Stimulated activated naive B cell treated with anti-CD40 and anti-IgM and Interleukin-4, amounts not matched to agents 10 μg/mL and 1 μg/mL and 100 μg/mL, for 72 hours (primary cell): ENCODE data around the gene UNC13A.
"Not testable (repeated sequence)": the region's sequence is repeated elsewhere in the genome, so short reads cannot be mapped to it uniquely, and the experiment has no call there.

Experiments used
- ATAC-seq, 2 donors: fragments of 150-1000 bp; cut with Tn5 transposase; replicated peaks; 2 replicates each; pipeline ENCODE4 v1.10.0; 2021; ENCODE audit warnings: moderate library complexity in 1 of 2
- DNase-seq: peaks from one replicate; pipeline ENCODE4 v3.0.0; 2021
- H3K27ac Mint-ChIP-seq: one replicate; pipeline ENCODE4 v1.8.0; 2022; ENCODE audit warnings: mild to moderate bottlenecking, mixed read lengths
- H3K27me3 Mint-ChIP-seq, 2 donors: one replicate each; pipeline ENCODE4 v1.8.0; 2022; ENCODE audit warnings: mixed read lengths in 2 of 2
- H3K36me3 Mint-ChIP-seq, 2 donors: one replicate each; pipeline ENCODE4 v1.8.0; 2022; ENCODE audit warnings: mixed read lengths in 2 of 2, mild to moderate bottlenecking in 1 of 2
- H3K4me1 Mint-ChIP-seq, 2 donors: one replicate each; pipeline ENCODE4 v1.8.0; 2022; ENCODE audit warnings: mixed read lengths in 2 of 2, mild to moderate bottlenecking in 1 of 2
- H3K4me3 Mint-ChIP-seq, 2 donors: one replicate each; pipeline ENCODE4 v1.8.0; 2022; ENCODE audit warnings: mild to moderate bottlenecking in 2 of 2, mixed read lengths in 2 of 2, moderate library complexity in 1 of 2
- H3K9me3 Mint-ChIP-seq, 2 donors: one replicate each; pipeline ENCODE4 v1.8.0; 2022; ENCODE audit warnings: mixed read lengths in 2 of 2, mild to moderate bottlenecking in 1 of 2

Gene UNC13A

DNA sequence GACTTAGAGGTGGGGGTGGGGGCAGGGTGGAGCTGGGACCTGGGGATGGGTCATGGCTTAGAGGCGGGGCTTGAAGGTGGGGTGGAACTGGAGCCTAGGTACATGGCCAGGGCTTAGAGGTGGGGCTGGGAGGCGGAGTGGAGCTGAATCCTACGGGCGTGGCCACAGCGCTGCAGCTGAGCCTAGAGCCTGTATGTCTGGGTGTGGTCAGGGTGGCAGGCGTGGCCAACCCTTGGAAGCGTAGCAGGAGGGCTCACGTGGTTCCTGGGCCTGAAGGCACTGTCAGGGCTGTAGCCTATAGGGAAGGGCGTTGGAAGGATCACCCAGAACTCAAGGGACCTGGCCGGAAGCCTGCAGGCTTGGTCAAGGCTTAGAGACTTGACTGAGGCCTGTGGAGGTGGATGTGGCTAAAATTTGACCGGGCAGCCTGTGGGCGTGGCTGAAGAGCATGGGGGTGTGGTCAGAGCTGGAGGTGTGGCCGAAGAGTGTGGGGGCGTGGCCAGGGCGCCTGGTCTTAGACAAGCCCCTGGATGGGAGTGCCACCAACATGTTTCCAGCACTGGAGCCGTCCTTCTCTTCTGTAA is 108.4 kb downstream of the UNC13A start:
- H3K27ac Mint-ChIP-seq: peak overlapping the region; percentile 6
- H3K4me3 Mint-ChIP-seq: no peak overlapping the region
- H3K4me1 Mint-ChIP-seq: peaks cover 14 to 21% of the 10 kb centered on the region in 2 donors
- H3K36me3 Mint-ChIP-seq: peaks cover 55 to 74% of the 10 kb centered on the region in 2 donors
- H3K27me3 Mint-ChIP-seq: no peaks in the 10 kb centered on the region
- DNase-seq (peak; percentile 35), ATAC-seq (peak; percentile 85 to 88)
- H3K9me3 Mint-ChIP-seq: no peaks in the 10 kb centered on the region

DNA sequence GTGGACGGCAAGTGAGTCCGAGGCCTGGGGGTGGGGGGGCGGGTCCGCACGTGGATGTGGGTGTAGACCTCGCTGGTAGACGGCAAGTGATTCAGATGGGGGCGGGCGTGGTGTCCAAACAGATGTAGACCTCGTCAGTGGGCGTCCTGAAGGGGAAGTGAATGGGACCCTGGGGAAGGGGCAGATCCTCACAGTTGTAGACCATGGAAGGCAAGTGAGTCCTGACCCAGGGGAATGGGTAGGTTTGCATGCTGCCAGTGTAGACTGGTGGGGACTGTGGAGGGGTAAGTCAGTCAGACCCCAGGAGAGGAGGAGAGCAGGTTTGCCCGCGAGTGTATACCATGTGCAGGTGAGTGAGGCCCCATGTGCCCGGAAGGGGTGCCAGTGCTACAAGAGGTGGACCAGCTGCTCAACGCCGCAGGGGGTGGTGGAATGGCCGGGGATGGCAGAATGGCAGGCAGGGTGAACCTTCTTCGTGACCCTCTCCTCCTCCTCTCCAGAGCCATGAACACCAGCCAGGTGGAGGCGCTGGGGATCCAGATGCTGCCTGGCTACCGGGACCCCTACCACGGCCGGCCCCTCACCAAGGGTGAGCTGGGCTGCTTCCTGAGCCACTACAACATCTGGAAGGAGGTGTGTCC is 110.6 kb downstream of the UNC13A start:
- Mint-ChIP-seq H3K27ac (no peak overlapping the region), H3K9me3 (no peaks in the 10 kb centered on the region), H3K36me3 (peaks cover 54 to 70% of the 10 kb centered on the region in 2 donors), H3K4me3 (no peak overlapping the region), H3K27me3 (no peaks in the 10 kb centered on the region), H3K4me1 (peaks cover 16 to 23% of the 10 kb centered on the region in 2 donors)
- DNase-seq (no peak), ATAC-seq (no peak)

GRCh38 chr19:17576758-17577456 is 111.2 kb downstream of the UNC13A start:
- Mint-ChIP-seq H3K27me3 (no peaks in the 10 kb centered on the region), H3K36me3 (peaks cover 52 to 68% of the 10 kb centered on the region in 2 donors), H3K9me3 (no peaks in the 10 kb centered on the region), H3K4me1 (peaks cover 16 to 23% of the 10 kb centered on the region in 2 donors), H3K4me3 (no peak overlapping the region), H3K27ac (no peak overlapping the region)
- ATAC-seq (peak in 1 of 2 donors; percentile 56), DNase-seq (no peak)

GRCh38 chr19:17575871-17576757 is 112.0 kb downstream of the UNC13A start:
- Mint-ChIP-seq H3K4me3 (no peak overlapping the region), H3K27ac (no peak overlapping the region), H3K36me3 (peaks cover 51 to 66% of the 10 kb centered on the region in 2 donors), H3K27me3 (no peaks in the 10 kb centered on the region), H3K4me1 (peaks cover 16 to 23% of the 10 kb centered on the region in 2 donors), H3K9me3 (no peaks in the 10 kb centered on the region)
- DNase-seq: no peak
- no peak for ATAC-seq

GRCh38 chr19:17572638-17573037 is 115.5 kb downstream of the UNC13A start:
- DNase-seq (no peak), ATAC-seq (no peak)
- peaks cover 4 to 6% of the 10 kb centered on the region in 2 donors for H3K4me1 Mint-ChIP-seq
- no peaks in the 10 kb centered on the region for H3K27me3 Mint-ChIP-seq
- H3K36me3 Mint-ChIP-seq: peaks cover 40 to 49% of the 10 kb centered on the region in 2 donors
- H3K9me3 Mint-ChIP-seq: no peaks in the 10 kb centered on the region
- peak overlapping the region; percentile 4 for H3K27ac Mint-ChIP-seq
- H3K4me3 Mint-ChIP-seq: no peak overlapping the region

- no peak overlapping the region for H3K4me3 Mint-ChIP-seq
- DNase-seq (no peak), ATAC-seq (no peak)
- peaks cover 37 to 38% of the 10 kb centered on the region in 2 donors for H3K36me3 Mint-ChIP-seq
- H3K27me3 Mint-ChIP-seq: no peaks in the 10 kb centered on the region
- H3K9me3 Mint-ChIP-seq: no peaks in the 10 kb centered on the region
- H3K27ac Mint-ChIP-seq: no peak overlapping the region
- peaks cover 2 to 6% of the 10 kb centered on the region in 2 donors for H3K4me1 Mint-ChIP-seq
Measured at GRCh38 chr19:17570791-17571190, 117.4 kb downstream of the UNC13A start.

GRCh38 chr19:17570291-17570690 is 117.9 kb downstream of the UNC13A start:
- not testable (repeated sequence) for H3K4me3 Mint-ChIP-seq, H3K9me3 Mint-ChIP-seq, DNase-seq, H3K27ac Mint-ChIP-seq, H3K4me1 Mint-ChIP-seq, ATAC-seq, H3K27me3 Mint-ChIP-seq
- peaks cover 36 to 37% of the 10 kb centered on the region in 2 donors for H3K36me3 Mint-ChIP-seq

- no peaks in the 10 kb centered on the region for H3K9me3 Mint-ChIP-seq
- H3K36me3 Mint-ChIP-seq: peaks cover 37 to 43% of the 10 kb centered on the region in 2 donors
- H3K27me3 Mint-ChIP-seq: no peaks in the 10 kb centered on the region
- no peak overlapping the region for H3K4me3 Mint-ChIP-seq
- DNase-seq (no peak), ATAC-seq (no peak)
- H3K4me1 Mint-ChIP-seq: no peaks in the 10 kb centered on the region
- no peak overlapping the region for H3K27ac Mint-ChIP-seq
Measured at GRCh38 chr19:17567940-17568339, 120.2 kb downstream of the UNC13A start.

DNA sequence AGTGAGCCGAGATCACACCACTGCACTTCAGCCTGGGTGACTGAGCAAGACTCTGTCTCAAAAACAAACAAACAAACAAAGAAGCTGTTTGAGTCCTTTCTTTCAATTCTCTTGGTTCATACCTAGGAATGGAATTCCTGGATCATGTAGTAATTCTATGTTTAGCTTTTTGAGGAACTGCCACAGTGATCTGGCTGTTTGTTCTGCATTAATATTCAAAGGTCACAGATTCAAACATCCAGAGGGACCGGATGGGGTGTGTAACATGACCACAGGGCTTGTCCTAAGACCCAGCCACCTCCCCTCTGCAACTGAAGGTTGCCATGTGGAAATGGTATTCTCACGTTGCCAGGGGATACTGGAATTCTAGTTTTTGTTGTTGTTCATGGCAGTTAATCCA is 122.5 kb downstream of the UNC13A start:
- peaks cover 41% of the 10 kb centered on the region in 2 donors for H3K36me3 Mint-ChIP-seq
- H3K27ac Mint-ChIP-seq: no peak overlapping the region
- ATAC-seq (no peak), DNase-seq (no peak)
- H3K9me3 Mint-ChIP-seq: no peaks in the 10 kb centered on the region
- no peaks in the 10 kb centered on the region for H3K27me3 Mint-ChIP-seq
- H3K4me1 Mint-ChIP-seq: peaks cover under 1 to 5% of the 10 kb centered on the region in 2 donors
- no peak overlapping the region for H3K4me3 Mint-ChIP-seq

DNA sequence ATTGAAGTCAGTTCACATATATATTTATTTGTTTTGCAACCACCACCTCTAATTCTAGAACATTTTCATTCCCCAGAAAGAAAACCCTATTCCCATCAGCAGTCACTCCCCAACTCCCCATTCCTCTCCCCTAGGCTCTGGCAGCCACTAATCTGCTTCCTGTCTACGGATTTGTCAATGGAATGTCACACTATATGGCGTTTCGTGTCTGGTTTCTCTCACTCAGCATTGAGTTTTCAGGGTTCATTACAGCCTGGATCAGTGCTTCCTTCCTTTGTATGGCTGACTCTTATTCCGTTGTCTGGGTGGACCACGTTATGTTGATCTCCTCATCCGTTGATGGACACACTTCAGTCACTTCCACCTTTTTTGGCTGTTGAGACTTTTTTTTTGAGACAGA is 123.4 kb downstream of the UNC13A start:
- DNase-seq (no peak), ATAC-seq (no peak)
- H3K9me3 Mint-ChIP-seq: no peaks in the 10 kb centered on the region
- no peak overlapping the region for H3K4me3 Mint-ChIP-seq
- H3K36me3 Mint-ChIP-seq: peaks cover 46 to 49% of the 10 kb centered on the region in 2 donors
- H3K27me3 Mint-ChIP-seq: no peaks in the 10 kb centered on the region
- no peak overlapping the region for H3K27ac Mint-ChIP-seq
- H3K4me1 Mint-ChIP-seq: peaks cover 8 to 11% of the 10 kb centered on the region in 2 donors

GRCh38 chr19:17562561-17562960 is 125.6 kb downstream of the UNC13A start:
- H3K4me3 Mint-ChIP-seq: no peak overlapping the region
- peak overlapping the region; percentile 76 for H3K27ac Mint-ChIP-seq

GRCh38 chr19:17562097-17562496 is 126.1 kb downstream of the UNC13A start:
- ATAC-seq: no peak
- peaks cover 33 to 38% of the 10 kb centered on the region in 2 donors for H3K36me3 Mint-ChIP-seq

More at GRCh38 chr19:17562561-17562960, 125.6 kb downstream of the UNC13A start:
- no peak for ATAC-seq
- no peak for DNase-seq
- H3K4me1 Mint-ChIP-seq: peaks cover 11 to 14% of the 10 kb centered on the region in 2 donors
- H3K36me3 Mint-ChIP-seq: peaks cover 37 to 43% of the 10 kb centered on the region in 2 donors
- no peaks in the 10 kb centered on the region for H3K9me3 Mint-ChIP-seq
- H3K27me3 Mint-ChIP-seq: no peaks in the 10 kb centered on the region

DNA sequence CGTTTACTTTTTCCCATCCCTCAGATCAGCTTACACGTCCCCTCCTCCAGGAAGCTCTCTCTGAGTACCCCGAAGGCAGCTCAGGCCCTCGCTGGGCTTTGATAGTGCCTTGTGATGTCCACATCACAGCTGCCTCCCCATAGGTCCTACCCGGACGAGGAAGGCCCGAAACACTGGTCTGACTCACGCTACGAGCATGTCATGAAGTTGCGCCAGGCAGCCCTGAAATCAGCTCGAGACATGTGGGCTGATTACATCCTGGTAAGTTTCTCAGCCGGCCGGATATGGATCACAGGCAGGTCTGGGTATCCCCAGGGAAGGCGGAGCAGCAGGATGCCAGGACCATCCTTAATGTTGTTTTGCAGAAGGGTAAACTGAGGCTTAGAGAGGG is 128.0 kb downstream of the UNC13A start:
- no peak overlapping the region for H3K4me3 Mint-ChIP-seq
- peaks cover 11 to 26% of the 10 kb centered on the region in 2 donors for H3K4me1 Mint-ChIP-seq
- H3K27me3 Mint-ChIP-seq: no peaks in the 10 kb centered on the region
- DNase-seq (no peak), ATAC-seq (no peak)
- peaks cover 33 to 37% of the 10 kb centered on the region in 2 donors for H3K36me3 Mint-ChIP-seq
- no peaks in the 10 kb centered on the region for H3K9me3 Mint-ChIP-seq
- H3K27ac Mint-ChIP-seq: no peak overlapping the region

More at GRCh38 chr19:17562097-17562496, 126.1 kb downstream of the UNC13A start:
- H3K9me3 Mint-ChIP-seq: no peaks in the 10 kb centered on the region
- DNase-seq: no peak
- no peaks in the 10 kb centered on the region for H3K27me3 Mint-ChIP-seq
- no peak overlapping the region for H3K4me3 Mint-ChIP-seq
- peaks cover 11 to 14% of the 10 kb centered on the region in 2 donors for H3K4me1 Mint-ChIP-seq
- no peak overlapping the region for H3K27ac Mint-ChIP-seq

DNA sequence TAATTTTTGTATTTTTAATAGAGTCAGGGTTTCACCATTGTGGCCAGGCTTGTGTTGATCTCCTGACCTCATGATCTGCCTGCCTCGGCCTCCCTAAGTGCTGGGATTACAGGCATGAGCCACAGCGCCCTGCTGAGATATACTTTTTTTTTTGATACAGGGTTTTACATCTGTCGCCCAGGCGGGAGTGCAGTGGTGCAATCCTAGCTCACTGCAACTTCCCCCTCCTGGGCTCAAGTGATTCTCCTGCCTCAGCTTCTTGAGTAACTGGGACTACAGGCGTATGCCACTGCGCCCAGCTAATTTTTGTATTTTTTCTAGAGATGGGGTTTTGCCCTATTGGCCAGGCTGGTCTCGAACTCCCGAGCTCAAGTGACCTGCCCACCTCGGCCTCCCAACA is 130.7 kb downstream of the UNC13A start:
- H3K4me1 Mint-ChIP-seq: peaks cover 16 to 38% of the 10 kb centered on the region in 2 donors
- DNase-seq: no peak
- H3K27ac Mint-ChIP-seq: no peak overlapping the region
- no peaks in the 10 kb centered on the region for H3K9me3 Mint-ChIP-seq
- H3K36me3 Mint-ChIP-seq: peaks cover 31 to 32% of the 10 kb centered on the region in 2 donors
- no peaks in the 10 kb centered on the region for H3K27me3 Mint-ChIP-seq
- ATAC-seq: no peak
- no peak overlapping the region for H3K4me3 Mint-ChIP-seq
